Endothelial cell of umbilical vein (primary cell): ENCODE data around the gene FAM241B.

Source experiments
- EZH2 ChIP-seq: IDR thresholded peaks from 2 replicates; pipeline ENCODE4 v1.6.1; 2012; ENCODE audit warnings: borderline replicate concordance, low read depth, mild to moderate bottlenecking, moderate library complexity, low read length, inconsistent platforms; ENCODE audit not compliant: severe bottlenecking
- FOS ChIP-seq: IDR thresholded peaks from 2 replicates; pipeline ENCODE4 v1.6.1; 2011; ENCODE audit warnings: mild to moderate bottlenecking, low read length, moderate library complexity, borderline replicate concordance; ENCODE audit not compliant: insufficient read depth
- POLR2A ChIP-seq: IDR thresholded peaks from 2 replicates; pipeline ENCODE4 v1.6.1; 2012; ENCODE audit warnings: low read depth, mild to moderate bottlenecking, control low read depth, low read length
- POLR2AphosphoS5 ChIP-seq: IDR thresholded peaks from 2 replicates; pipeline ENCODE4 v1.6.1; 2012; ENCODE audit warnings: low read depth, mild to moderate bottlenecking, control low read depth, low read length, moderate library complexity; ENCODE audit not compliant: insufficient read depth
- TF ChIP-seq, protein P1 (sequence below), 2 donors: IDR thresholded peaks; 1 replicate in 1 of 2; 2 replicates in 1 of 2; pipeline ENCODE4 v1.5.1; 2011; ENCODE audit warnings: low read length in 2 of 2, mild to moderate bottlenecking in 2 of 2, moderate library complexity in 2 of 2, control low read depth in 1 of 2, inconsistent platforms in 1 of 2, low read depth in 1 of 2; ENCODE audit not compliant: insufficient read depth in 1 of 2; ENCODE audit errors: extremely low read depth in 1 of 2
- TF ChIP-seq, protein P2 (sequence below): IDR thresholded peaks from 2 replicates; pipeline ENCODE4 v1.6.1; 2011; ENCODE audit not compliant: insufficient read depth, insufficient read length

DNA sequence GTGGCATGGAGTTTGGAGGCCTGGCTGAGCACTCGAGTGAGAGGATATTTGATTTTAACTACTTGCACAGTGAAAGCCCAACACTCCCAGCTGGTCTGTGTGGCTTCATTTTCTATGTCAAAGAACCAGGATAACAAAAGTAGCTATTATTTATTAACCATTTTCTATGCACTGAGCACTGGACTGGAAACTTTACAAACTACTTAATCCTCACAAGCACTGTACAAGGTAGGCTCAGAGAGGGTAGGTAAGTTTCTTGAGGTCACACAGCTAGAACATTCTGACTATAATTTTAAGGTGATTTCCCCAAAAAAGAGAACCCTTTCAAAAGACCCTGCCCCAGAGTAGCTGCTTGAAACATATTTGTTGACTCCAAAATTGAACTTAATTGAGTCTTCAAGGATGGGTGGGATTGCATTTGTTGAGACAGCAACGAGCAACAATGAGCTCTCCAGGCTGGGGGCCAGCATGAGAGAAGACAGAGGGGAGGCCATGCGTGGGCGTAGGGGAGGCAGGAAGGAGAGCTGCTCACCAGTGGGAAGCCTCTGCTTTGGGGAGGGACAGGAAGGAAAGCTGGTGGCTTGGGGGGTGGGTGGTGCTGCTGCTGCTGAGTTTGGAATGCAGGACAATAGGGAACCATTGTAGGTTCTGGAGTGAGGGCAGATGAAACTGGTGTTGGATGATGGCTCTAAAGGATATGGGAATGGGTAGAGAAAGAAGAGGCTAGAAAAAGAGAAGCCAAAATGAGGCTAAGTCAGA, 31.5 kb downstream of the FAM241B start:
- TF ChIP-seq POLR2A (no peak), FOS (no peak), POLR2AphosphoS5 (no peak), EZH2 (no peak)
- TF ChIP-seq, protein P1, sequence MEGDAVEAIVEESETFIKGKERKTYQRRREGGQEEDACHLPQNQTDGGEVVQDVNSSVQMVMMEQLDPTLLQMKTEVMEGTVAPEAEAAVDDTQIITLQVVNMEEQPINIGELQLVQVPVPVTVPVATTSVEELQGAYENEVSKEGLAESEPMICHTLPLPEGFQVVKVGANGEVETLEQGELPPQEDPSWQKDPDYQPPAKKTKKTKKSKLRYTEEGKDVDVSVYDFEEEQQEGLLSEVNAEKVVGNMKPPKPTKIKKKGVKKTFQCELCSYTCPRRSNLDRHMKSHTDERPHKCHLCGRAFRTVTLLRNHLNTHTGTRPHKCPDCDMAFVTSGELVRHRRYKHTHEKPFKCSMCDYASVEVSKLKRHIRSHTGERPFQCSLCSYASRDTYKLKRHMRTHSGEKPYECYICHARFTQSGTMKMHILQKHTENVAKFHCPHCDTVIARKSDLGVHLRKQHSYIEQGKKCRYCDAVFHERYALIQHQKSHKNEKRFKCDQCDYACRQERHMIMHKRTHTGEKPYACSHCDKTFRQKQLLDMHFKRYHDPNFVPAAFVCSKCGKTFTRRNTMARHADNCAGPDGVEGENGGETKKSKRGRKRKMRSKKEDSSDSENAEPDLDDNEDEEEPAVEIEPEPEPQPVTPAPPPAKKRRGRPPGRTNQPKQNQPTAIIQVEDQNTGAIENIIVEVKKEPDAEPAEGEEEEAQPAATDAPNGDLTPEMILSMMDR (IDR thresholded peaks at IDR 0.05; ENCODE audit: extremely low read depth in 1 of 2, insufficient read depth in 1 of 2, low read depth in 1 of 2, low read length in 2 of 2) = no peak
- TF ChIP-seq, protein P2, sequence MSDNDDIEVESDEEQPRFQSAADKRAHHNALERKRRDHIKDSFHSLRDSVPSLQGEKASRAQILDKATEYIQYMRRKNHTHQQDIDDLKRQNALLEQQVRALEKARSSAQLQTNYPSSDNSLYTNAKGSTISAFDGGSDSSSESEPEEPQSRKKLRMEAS = no peak
